GM19025 (cell line): ENCODE data around the gene SLC6A7.
A peak's percentile ranks its signal among the peaks of the same experiment; 100 is the strongest.

Source experiments
- ATAC-seq: cut with Tn5 transposase; IDR thresholded peaks from one replicate; pipeline ENCODE4 v1.9.1; 2021; ENCODE audit warnings: mild to moderate bottlenecking, low read depth, moderate library complexity; ENCODE audit not compliant: unreplicated experiment

SLC6A7 gene

DNA sequence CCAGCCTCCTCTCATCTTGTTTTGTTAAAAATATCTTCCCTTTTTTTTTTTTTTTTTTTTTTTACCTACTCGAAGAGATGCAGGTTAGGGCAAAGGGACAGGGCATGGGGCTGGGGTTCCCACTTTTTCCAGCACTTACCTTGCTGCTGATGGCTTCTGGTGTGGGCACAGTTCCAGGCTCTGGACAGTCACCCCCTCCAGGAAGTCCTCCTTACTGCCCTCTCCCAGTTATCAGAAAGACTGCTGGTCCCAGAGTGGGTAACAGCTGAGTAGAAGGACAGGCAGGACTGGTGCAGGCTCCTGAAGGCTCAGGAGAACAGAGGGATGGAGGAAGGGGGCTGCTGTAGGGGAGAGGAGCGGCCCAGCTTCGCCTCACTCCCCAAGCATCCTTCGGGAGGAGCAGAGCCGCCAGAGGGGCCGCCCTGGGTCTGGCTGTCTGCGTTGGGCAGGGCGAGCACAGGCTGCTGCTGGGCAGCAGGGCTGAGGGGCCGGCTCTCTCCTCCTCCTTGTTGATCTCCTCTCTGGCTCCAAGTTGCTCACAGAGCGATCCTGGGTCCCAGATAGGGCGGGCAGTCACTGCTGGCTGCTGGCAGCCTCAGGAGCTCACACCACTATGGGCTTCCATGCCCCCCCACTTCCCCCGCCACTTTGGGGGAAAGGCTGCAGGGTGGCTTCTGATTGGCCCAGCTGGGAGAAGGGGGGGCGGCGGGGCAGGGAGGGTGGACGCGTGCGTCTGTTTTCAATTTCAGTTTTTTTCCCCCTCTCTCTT lies 34.4 kb upstream of the SLC6A7 start, which contains the start of gene PDGFRB:
Gene PDGFRB, minus strand, starts transcription at position 588 of the 769 bp plus-strand sequence. CDS start 18,798 bp downstream, outside the sequence.
- ATAC-seq, result peak; percentile 42

DNA sequence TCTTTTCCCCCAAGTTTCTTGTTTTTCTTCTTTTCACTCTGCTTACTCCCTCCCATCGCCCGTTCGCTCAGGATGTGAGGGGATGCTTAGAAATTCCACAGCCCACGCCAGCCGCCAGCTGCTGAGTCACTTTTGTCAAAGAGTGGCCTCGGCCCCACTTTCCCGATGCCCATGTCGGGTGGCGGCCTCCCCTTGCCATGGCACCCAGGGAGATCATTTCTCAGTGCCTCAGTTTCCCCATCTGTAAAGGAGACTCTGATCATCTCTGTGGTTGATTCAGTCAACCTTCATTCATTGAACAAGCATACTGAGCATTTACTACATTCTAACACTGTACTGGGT lies 33.9 kb upstream of the SLC6A7 start:
- no peak for ATAC-seq

DNA sequence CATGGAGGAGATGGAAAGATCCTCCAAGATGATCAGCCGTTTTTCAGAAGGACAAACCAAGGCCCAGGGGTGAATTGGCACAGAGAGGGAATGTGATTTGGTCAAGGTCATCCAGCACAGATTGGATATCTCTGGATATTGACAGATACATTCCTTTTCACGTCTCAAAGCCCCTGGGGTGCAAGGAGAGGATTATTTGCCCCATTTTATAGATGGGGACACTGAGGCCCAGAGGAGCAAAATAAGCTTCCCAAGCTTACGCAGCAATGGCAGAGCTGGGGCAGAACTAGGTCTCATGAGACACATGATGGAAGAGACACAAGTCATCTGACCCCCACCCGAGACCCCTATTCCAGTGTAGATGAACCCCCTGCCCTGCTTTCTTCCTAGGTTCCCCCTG lies 33.3 kb upstream of the SLC6A7 start:
- ATAC-seq, result no peak

- ATAC-seq, result no peak
These were observed 32.7 kb upstream of the SLC6A7 start for GRCh38 chr5:150157168-150157567.

DNA sequence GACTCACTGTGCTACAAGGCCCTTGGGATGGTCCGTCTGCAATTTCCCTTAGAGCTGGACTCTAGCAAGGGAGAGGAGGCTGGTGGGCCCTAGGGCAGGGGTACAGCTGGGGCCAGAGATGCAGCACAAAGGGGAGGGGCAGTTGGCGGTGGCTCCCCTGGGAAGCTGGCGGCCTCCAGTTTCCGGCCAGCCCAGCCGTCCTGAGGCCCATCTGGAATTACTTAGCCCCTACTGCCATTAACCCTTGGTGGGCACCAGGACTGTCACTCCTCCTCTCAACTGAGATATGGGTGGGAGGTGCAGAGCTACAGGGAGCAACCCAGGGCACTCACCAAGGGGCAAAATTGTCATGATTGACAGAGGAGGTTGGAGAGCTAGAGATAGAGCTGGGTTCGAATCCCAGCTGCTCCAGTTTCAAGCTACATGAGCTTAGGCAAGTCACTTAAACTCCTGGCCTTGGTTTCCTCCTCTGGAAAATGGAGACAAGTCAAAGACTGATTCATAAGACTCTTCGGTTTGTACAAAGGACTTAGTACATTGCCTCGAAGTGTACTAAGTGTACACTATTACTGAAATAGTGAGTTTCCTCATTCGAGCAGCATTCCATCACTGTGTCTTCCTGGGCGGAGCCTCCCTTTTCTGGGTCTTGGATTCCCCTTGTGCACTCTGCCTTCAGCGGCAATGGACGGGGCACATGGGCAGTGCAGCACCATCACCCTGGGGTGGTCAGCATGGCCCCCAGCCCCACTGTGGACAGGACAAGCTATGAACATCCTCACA lies 31.5 kb upstream of the SLC6A7 start:
- ATAC-seq, result no peak

GRCh38 chr5:150159031-150159430 lies 30.8 kb upstream of the SLC6A7 start:
- no peak for ATAC-seq

- ATAC-seq, result no peak
These were observed 30.1 kb upstream of the SLC6A7 start for GRCh38 chr5:150159741-150160179.

- no peak for ATAC-seq
These were observed 29.3 kb upstream of the SLC6A7 start for GRCh38 chr5:150160448-150161081.

DNA sequence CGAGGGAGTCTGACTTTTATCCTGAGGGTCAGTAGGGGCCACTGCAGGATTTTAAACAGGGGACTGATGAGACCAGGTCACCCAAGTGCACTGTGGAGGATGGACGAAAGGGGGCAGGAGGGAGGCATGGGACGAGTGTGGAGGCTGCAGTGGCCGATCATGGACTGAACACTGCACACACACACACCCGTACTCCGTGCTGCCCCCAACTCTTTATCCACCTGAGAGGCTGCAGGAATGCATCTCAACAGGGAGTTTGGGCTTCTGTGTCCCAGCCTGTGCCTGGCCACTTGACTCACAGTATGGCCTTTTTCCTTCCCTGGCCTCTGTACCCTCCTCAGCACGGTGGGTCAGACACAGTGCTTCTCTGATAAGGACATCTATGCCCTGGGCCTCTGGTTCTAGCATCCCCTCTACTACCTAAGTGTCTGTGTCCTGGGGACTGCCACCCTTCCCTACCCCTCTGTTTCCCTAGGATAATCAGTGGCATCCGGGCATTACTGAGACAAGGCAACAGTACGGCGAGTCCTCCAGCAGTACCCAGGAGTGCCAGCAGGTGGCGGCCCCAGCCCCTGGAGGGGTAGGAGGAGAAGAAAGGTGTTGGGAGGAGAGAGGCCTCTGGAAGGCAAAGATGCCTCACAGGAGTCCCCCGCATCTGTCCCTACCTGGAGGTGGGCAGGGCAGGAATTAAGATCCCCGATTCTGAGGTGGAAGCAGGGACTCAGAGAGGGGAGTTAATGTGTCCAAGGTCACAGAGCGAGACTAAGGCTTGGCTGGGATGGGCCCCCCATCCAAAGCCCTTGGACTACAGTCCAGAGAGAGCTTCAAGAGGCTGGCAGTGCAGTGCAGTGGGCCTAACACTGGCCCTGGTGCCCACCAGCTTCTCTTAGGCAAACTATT lies 28.4 kb upstream of the SLC6A7 start:
- ATAC-seq, result peak; percentile 69

GRCh38 chr5:150162142-150162513 lies 27.7 kb upstream of the SLC6A7 start:
- no peak for ATAC-seq

- ATAC-seq, result no peak
These were observed 26.8 kb upstream of the SLC6A7 start for GRCh38 chr5:150163035-150163434.

GRCh38 chr5:150163547-150164059 lies 26.3 kb upstream of the SLC6A7 start:
- ATAC-seq, result no peak

- ATAC-seq, result no peak
These were observed 25.5 kb upstream of the SLC6A7 start for GRCh38 chr5:150164211-150164980.

DNA sequence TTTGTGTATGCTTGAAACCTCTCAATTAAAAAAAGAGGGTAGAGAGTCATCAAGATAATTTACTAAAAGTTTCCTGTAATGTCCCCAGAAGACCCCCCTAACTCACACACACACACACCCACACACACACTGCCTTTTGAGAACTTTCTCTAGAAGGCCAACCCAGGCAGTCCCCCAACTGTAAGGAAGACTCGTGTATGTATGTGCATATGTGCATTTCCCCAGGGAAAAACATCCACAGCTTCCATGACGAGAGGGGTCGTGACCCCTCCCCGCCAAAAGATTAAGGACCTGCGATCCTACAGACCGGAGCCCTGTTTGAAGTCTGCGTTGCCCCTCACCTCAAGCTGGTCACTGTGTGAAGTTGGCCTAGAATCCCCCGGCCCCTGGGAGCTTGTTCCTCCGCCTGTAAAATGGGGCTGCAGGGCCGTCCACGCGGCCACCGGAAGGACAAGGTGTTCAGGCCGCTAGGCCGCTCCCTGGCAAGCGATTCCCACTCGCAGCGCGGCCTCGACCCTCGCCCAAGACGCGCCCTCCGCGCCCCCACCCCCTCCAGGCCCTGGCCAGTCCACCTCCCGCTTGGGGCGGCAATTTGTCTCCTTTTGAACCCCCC lies 23.7 kb upstream of the SLC6A7 start:
- ATAC-seq, result no peak

- no peak for ATAC-seq
These were observed 23.0 kb upstream of the SLC6A7 start, which contains the start of gene CDX1 for GRCh38 chr5:150166650-150167511. Gene CDX1, plus strand, starts transcription at chr5:150166778. Its CDS starts 99 bp downstream, at chr5:150166877.

DNA sequence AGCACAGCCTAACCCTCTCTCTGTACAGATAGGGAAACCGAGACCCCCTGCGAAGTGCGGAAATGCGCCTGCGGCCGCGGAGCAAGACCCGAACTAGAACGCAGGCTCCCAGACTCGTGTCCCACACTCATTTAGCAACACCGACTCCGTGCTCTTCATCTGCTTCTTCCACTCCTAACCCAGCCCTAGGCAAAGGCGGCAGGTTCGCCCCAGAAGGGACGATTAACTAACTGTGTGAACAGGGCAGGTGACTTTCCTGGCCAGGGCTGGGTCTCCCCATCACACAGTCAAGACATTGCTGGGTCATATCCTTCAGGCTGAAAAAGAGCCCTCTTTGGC lies 22.4 kb upstream of the SLC6A7 start:
- no peak for ATAC-seq

DNA sequence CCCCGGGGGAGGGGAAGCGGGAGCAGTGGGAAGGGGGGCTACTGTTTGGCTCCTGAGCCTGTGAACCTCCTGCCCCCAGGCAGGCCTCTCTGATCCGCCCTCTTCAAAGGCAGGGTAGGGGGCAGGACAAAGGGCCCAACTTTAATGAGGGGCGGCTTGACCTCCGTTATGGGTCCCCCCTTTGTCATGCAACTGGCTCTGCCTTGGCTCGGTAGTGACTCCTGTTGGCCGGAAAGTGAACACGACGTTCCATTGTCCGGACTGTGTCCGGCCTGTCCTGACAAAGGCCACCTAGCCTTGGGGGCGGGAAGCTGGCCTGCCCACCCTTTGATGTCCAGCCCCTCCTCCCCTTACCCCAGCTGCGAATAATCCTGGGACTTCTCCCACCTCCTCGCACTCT lies 22.0 kb upstream of the SLC6A7 start:
- no peak for ATAC-seq

DNA sequence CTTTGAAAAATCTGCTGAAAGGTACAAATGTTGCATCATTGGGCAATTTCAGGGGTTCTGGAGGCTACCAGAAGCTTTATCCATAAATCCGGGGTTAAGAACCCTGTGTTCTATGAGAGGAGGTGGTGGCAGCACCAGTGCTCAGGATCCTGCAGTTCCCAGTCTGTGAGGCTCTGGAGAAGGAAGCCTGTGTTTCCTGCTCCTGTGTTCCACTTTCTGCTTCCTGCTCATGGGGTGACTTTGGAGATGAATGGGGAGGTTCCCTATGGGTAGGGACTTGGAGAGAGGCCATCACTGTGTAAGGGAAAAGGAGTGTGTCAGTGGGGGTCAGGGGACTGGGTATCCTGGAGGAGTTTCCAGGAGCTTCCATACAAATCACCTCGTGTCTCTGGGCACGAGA lies 21.0 kb upstream of the SLC6A7 start:
- no peak for ATAC-seq
